Transverse colon (tissue), 4 donors: ENCODE data around the gene SERP2. TPM values are rescaled to one million over a fixed set of nuclear protein-coding genes. Genes with fewer than 3 reads are reported as not detected.

ENCODE experiments used
- DNase-seq: peaks from one replicate; pipeline ENCODE4 v3.0.0-alpha.2; 2019
- H3K27ac ChIP-seq, 4 donors: fragments of 200-600 bp; sonication (generic); 2 replicates each; pipeline ENCODE4 v1.5.1; 2016 to 2018; ENCODE audit warnings: inconsistent platforms in 4 of 4
- H3K27me3 ChIP-seq: fragments of 200-600 bp; sonication (generic); 2 replicates; pipeline ENCODE4 v1.5.1; 2017; ENCODE audit warnings: inconsistent platforms
- H3K36me3 ChIP-seq, 4 donors: fragments of 200-600 bp; sonication (generic); 2 replicates each; pipeline ENCODE4 v1.5.1; 2017 to 2019; ENCODE audit warnings: inconsistent platforms in 4 of 4
- H3K4me1 ChIP-seq, 4 donors: fragments of 200-600 bp; sonication (generic); 2 replicates each; pipeline ENCODE4 v1.5.1; 2017 to 2020; ENCODE audit warnings: inconsistent platforms in 4 of 4
- H3K4me3 ChIP-seq, 4 donors: fragments of 200-600 bp; sonication (generic); 1 replicate in 1 of 4; 2 replicates in 3 of 4; pipeline versions ENCODE4 v1.5.1 to v1.6.1; 2017 to 2019; ENCODE audit warnings: inconsistent platforms in 4 of 4
- H3K9me3 ChIP-seq, 2 donors: fragments of 200-600 bp; sonication (generic); 2 replicates each; pipeline ENCODE4 v1.5.1; 2017 to 2019; ENCODE audit warnings: inconsistent platforms in 2 of 2
- CTCF ChIP-seq, 5 experiments: fragments of 200-600 bp in 3 of 5; fragments of 450-650 bp in 2 of 5; sonication (generic) in 3 of 5; IDR thresholded peaks; 1 replicate in 2 of 5; 2 replicates in 3 of 5; pipeline ENCODE4 v1.5.1; 2016 to 2017; ENCODE audit warnings: antibody characterized with exemption in 5 of 5, inconsistent platforms in 3 of 5, mild to moderate bottlenecking in 2 of 5, moderate library complexity in 1 of 5
- EP300 ChIP-seq: sonication (generic); formaldehyde crosslinking; IDR thresholded peaks from one replicate; pipeline ENCODE4 v1.6.1; 2017; ENCODE audit warnings: antibody characterized with exemption, low read depth
- POLR2A ChIP-seq: fragments of 450-650 bp; IDR thresholded peaks from one replicate; pipeline ENCODE4 v1.6.1; 2016; ENCODE audit warnings: antibody characterized with exemption, mild to moderate bottlenecking, moderate library complexity
- POLR2AphosphoS5 ChIP-seq, 3 donors: sonication (generic); formaldehyde crosslinking; IDR thresholded peaks; one replicate each; pipeline ENCODE4 v1.6.1; 2016; ENCODE audit warnings: antibody characterized with exemption in 3 of 3
- WGBS, 2 donors: methylation state at CpG; one replicate each; pipeline ENCODE4 v1.1.5; 2018; ENCODE audit warnings: low coverage in 1 of 2; 5-methylcytosine and 5-hydroxymethylcytosine counted together
- in situ Hi-C, 4 donors: fragments of 200-750 bp; cut with MboI; loops; one replicate each; pipeline versions ENCODE4 v1.15.0 to v1.15.1; 2017; ENCODE audit warnings: low sequenced_read_pairs in 3 of 4, low pct_ligation_motif_present in 1 of 4, low pct_unique_long_range_greater_than_20kb in 1 of 4
- intact Hi-C: fragments of 100-400 bp; cut with DNase I; formaldehyde crosslinking; loops from one replicate; pipeline ENCODE4 v1.15.1; 2023; ENCODE audit warnings: low total_unique reads
- total RNA-seq, 4 donors: library from RNA; depleted of rRNA; stranded (reverse); fragments of >200 nt; gene quantifications; one replicate each; pipeline ENCODE4 v1.1.0, GENCODE V29; 2016

Gene SERP2
- total RNA-seq, 4 donors from 2014 or later = 1.8 to 2.4 TPM; not detected in 2

GRCh38 chr13:44331446-44331845, 42.2 kb upstream of the SERP2 start:
- 42 to 74% methylated on average over 2 to 4 of the region's 4 CpGs for WGBS, 2 donors
- Histone ChIP-seq H3K9me3 (no peaks in the 10 kb centered on the region), H3K4me1 (peaks cover 3 to 16% (median 8%) of the 10 kb centered on the region in 4 donors), H3K27ac (peak overlapping the region; percentile 52 to 77 (median 72)), H3K27me3 (no peaks in the 10 kb centered on the region), H3K4me3 (no peak overlapping the region), H3K36me3 (no peaks in the 10 kb centered on the region)
- in situ Hi-C loops = no loop called here
- intact Hi-C loops = no loop called here
- TF ChIP-seq POLR2A (no peak), CTCF (IDR thresholded peaks at IDR 0.05) (no peak), POLR2AphosphoS5 (IDR thresholded peaks at IDR 0.05) (no peak), EP300 (no peak)
- DNase-seq = no peak

- H3K4me3 ChIP-seq = no peak overlapping the region
- peak; percentile 58 for DNase-seq
Observed at GRCh38 chr13:44331912-44332851, 41.4 kb upstream of the SERP2 start.

GRCh38 chr13:44333950-44334655, 39.5 kb upstream of the SERP2 start:
- WGBS, 2 donors = 85 to 91% methylated on average over 4 to 5 of the region's 5 CpGs
- H3K36me3 ChIP-seq = no peaks in the 10 kb centered on the region
- TF ChIP-seq CTCF (IDR thresholded peaks at IDR 0.05) = no peak
- no peak for TF ChIP-seq EP300
- TF ChIP-seq POLR2AphosphoS5 (IDR thresholded peaks at IDR 0.05) = no peak
- no peak for TF ChIP-seq POLR2A
- no peak overlapping the region for H3K27ac ChIP-seq
- no peak for DNase-seq
- intact Hi-C loops = no loop called here
- H3K27me3 ChIP-seq = no peaks in the 10 kb centered on the region
- H3K4me3 ChIP-seq = no peak overlapping the region
- H3K4me1 ChIP-seq = peaks cover 3 to 16% (median 8%) of the 10 kb centered on the region in 4 donors
- no peaks in the 10 kb centered on the region for H3K9me3 ChIP-seq
- in situ Hi-C loops = no loop called here

More at GRCh38 chr13:44331912-44332851, 41.4 kb upstream of the SERP2 start:
- no peaks in the 10 kb centered on the region for H3K36me3 ChIP-seq
- no peaks in the 10 kb centered on the region for H3K9me3 ChIP-seq
- intact Hi-C loops = no loop called here
- TF ChIP-seq CTCF (IDR thresholded peaks at IDR 0.05) = no peak
- no peak for TF ChIP-seq EP300
- TF ChIP-seq POLR2A = no peak
- TF ChIP-seq POLR2AphosphoS5 (IDR thresholded peaks at IDR 0.05) = no peak
- in situ Hi-C loops = no loop called here
- peak overlapping the region; percentile 52 to 77 (median 72) for H3K27ac ChIP-seq
- no peaks in the 10 kb centered on the region for H3K27me3 ChIP-seq
- 47 to 55% methylated on average over 1 to 7 of the region's 7 CpGs for WGBS, 2 donors
- peaks cover 3 to 16% (median 8%) of the 10 kb centered on the region in 4 donors for H3K4me1 ChIP-seq

- intact Hi-C loops = no loop called here
- no peaks in the 10 kb centered on the region for H3K36me3 ChIP-seq
- no peaks in the 10 kb centered on the region for H3K27me3 ChIP-seq
- H3K9me3 ChIP-seq = no peaks in the 10 kb centered on the region
- no peak overlapping the region for H3K27ac ChIP-seq
- no peak overlapping the region for H3K4me3 ChIP-seq
- TF ChIP-seq CTCF (IDR thresholded peaks at IDR 0.05) (no peak), EP300 (no peak), POLR2A (no peak), POLR2AphosphoS5 (IDR thresholded peaks at IDR 0.05) (no peak)
- H3K4me1 ChIP-seq = peaks cover 3 to 16% (median 8%) of the 10 kb centered on the region in 4 donors
- DNase-seq = no peak
- 95 to 100% methylated on average over 2 of the region's 2 CpGs for WGBS, 2 donors
- in situ Hi-C loops = no loop called here
Observed at GRCh38 chr13:44334751-44335150, 38.9 kb upstream of the SERP2 start.
